ENCODE measurements around the gene CTNNBIP1. TPM values are rescaled to one million over a fixed set of nuclear protein-coding genes. Genes with fewer than 3 reads are reported as not detected.
A peak's percentile ranks its signal among the peaks of the same experiment; 100 is the strongest.
"Not testable (repeated sequence)": the region's sequence is repeated elsewhere in the genome, so short reads cannot be mapped to it uniquely, and the experiment has no call there.

CTNNBIP1 gene
- polyA plus RNA-seq, 1 donor = 63.1 TPM

DNA sequence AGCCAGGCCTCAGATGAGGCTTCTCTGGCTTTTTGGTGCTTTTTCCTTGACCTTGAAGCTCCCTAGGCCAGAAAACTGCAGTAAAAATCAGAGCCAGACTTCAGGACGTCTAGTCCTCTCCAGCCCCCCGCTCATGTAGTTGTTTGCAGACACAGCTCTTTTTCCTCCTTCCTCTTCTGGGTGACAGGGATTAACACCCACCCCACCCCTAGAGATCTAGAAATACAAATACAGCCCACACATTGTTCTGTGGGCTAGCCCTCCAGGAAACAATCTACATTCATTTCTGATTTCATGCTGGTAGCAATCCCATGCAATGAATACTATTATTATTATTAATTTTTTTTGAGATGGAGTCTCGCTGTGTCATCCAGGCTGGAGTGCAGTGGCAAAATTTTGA, 76.4 kb downstream of the CTNNBIP1 start:
- no peak for DNase-seq (ENCODE audit: low read depth)

DNA sequence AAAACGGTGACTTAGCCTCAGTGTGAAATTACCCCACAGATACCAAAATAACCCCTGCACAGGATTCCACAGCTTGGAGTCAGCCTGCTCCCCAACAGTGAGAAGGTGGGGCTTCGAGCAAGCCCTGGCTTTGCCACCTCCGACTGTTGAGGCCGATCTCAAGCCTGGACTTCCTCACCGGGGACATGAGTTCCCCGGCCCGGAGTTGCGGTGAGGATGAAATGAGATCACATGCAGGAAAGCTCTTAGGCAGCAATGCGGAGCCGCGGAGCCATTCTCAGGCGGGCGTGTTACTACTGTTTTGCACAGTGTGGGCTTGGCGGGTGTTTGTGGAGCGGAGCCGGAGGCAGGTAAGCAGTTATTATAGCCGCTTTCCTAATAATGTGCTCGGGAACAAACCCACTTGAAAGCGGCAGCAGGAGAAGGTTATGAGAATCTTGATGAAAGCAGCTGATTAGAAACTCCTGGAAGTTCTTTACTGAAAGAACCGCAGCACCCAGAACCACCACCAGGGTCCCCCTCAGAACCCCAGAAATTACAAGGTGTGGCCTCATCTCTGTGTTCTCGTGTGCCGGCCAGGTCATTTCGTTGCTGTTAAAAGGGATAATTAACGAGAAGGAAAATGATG, 82.4 kb downstream of the CTNNBIP1 start:
- DNase-seq (ENCODE audit: low read depth) = no peak

DNA sequence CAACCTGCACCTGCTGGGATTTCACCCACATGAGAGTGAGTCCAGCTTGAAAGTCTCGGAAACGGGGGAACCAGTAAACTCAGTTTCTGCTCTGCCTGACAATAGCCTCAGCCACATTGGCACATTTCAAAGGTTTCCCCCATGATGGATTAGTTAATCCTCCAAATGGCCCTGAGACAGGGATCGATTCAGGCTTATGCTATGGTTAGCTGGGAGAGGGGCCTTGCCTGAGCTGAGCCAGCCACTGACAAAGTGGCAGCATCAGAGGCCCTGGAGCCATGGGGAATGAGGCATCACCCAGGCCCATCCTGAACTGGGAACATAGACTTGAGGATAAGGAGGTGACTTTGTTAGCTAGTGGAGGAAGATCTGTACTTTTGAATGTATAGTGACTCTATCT, 83.5 kb downstream of the CTNNBIP1 start:
- DNase-seq (ENCODE audit: low read depth) = no peak

DNA sequence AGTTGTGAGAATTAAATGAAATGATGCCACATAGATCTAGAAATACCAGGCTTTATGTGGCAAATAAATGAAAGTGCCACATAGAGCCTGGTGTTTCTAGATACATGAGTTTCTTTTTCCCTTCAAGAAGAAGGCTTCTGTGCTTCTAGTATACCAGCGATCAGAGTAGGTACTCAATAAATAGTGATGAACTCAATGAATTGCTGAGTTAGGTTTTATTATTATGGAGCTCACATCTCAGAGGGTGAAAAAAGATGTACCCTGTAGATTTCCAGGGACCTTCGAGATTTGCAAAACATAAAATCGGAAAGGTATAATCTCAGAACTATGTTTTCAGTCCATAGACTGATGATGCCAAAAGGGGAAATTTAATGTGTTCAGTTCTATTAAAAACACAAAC, 84.0 kb downstream of the CTNNBIP1 start:
- no peak for DNase-seq (ENCODE audit: low read depth)

DNA sequence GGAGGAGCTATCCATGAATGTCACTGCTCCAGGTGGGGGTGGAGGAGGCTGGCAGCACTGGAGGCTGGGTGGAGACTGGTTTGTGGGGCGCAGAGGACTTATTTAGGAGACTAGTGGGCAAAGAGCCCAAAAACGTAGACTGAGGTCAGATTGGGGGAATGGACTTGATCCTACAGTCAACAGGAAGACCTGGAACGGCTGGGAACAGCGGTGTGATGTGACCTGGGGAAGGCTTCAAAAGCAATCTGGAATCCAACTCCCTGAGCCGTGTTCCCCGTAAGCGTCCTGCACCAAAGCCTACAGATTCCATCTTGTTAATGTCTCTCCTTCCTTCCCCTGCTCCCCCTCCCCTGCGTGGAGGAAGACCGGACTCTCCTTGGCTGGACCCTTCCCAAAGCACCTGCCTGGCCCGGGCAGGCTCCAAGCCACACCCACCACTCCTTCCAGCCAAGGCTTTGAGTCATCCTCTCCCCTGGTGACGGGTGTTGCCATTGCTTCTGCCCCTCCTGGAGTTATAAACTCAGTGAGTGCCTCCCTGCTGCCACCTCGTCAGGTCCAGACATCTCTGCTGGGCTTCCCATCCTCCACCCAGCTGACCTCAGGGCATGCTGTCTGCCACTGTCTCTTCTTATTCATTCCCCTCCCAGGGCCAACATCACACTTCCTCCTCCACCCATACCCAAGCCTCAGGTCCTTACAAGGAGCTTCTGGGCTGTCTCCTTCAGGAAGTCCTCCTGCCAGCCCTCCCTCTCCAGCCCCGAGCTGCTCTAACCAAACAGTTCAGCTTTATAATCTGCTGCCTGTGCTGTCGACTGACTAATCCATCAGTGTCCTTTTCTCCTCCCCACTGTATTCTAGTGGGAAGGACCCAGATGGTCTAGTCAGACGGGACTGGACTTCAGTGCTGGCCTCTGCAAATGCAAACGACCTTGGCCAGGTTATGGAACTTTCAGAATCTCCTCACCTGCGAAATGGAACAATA, 84.7 kb downstream of the CTNNBIP1 start:
- DNase-seq (ENCODE audit: low read depth) = no peak

DNA sequence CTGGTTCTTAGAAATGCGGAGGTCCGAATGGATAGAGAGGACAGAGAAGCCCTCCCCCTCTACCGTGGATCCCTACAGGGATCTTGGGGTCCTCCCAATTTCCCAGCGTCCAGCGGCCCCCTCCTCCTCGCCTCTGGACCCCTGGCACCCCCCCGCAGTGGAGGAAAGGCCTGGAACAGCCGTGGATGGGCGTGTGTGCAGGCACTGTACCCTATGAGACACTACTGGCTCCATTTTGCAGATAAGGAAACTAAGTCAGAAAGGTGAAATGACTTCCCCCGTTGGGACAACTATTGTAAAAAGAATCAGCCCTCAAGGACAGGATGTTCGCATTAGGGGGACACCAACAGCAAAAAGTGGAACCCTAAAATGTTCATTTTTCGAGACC, 85.4 kb downstream of the CTNNBIP1 start:
- no peak for DNase-seq (ENCODE audit: low read depth)

DNA sequence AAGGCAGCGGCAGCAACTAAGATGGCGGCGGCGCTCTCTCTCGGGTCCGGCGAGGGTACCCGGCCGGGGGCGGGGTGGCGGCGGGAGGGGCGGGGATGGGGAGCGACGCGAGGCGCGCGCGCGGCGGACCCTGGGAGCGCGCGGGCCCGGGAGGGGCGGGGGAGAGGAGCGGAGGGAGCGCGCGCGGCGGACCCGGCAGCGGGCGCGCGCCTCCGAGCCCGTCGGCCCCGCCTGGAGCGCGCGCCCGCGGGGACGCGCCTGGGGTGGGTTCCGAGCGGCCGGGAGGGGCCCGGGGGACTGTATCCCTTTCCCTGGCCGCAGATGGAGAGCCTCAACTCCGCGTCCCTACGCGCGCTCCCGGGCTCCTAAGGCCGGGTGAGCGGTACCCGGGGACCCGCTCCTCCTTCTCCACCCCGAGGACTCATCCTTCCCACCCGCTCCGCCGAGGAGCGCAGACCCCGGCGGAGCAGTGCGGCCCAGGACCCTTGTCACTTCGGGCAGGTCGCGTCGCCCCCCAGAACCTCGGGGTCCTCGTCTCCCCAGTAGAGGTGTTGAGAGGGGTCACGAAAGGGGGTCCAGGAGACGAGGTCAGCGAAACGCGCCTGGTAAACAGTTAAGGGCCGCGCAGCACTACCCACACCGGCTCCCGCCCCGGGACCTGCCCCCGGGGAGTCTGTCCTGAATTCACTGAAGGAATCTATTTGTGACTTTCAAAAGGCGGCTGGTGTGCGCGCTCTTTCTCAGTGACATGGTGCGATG, 85.9 kb downstream of the CTNNBIP1 start, which contains the start of gene CLSTN1:
Gene CLSTN1 (minus strand): TSS at position 23 of the 759 bp plus-strand sequence. CDS start 232 bp downstream, outside the sequence.
- peak; percentile 58 for DNase-seq (ENCODE audit: low read depth)

DNA sequence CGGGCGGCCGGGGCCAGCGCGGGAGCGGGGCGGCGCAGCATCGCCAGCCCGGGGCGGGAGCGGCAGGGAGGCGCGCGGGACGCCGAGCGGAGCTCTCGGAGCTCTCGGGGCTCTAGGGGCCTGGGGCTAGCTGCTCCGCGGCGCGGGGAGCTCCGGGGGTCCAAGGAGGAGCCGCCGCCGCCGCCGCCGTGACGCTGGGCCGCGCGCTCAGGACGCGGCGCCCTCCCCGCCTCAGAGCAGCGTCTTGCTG, 86.5 kb downstream of the CTNNBIP1 start:
- DNase-seq (ENCODE audit: low read depth) = no peak

DNA sequence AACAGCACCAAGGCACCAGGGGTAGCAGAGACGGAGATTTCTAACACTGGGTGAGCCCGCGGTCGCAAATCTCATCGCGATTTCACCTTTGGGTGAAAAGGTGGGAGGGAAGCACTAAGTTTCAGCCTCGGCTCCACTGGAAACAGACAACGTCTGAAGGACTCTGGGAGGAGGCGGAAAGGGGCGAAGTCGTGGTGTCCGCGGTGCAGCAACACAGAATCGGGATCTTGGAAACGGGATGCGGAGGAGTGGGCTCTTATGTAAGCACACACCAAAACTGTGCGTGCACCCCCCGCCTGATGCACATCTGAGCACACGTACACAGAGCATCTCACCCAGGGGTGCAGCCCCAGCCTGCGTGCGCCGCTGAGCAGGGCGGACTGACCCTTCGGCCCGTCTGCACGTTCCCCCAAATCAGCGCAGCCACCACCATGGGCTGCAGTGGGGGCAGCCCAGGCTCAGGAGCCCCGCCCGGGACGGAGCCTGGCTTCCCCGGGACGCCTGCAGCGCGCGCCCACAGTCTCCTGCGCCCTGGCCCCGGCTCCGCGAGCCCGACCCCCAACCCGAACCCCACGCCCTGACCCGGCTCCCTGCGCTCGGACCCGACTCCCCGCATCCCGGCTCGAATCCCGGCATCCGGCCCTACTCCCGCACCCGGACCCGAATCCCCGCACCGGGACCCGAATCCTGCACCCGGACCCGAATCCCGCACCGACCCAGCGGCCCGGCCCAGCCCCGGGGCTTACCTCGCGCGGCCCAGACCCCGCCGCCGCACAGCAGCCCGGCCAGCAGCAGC, 87.0 kb downstream of the CTNNBIP1 start:
- DNase-seq (ENCODE audit: low read depth) = no peak

DNA sequence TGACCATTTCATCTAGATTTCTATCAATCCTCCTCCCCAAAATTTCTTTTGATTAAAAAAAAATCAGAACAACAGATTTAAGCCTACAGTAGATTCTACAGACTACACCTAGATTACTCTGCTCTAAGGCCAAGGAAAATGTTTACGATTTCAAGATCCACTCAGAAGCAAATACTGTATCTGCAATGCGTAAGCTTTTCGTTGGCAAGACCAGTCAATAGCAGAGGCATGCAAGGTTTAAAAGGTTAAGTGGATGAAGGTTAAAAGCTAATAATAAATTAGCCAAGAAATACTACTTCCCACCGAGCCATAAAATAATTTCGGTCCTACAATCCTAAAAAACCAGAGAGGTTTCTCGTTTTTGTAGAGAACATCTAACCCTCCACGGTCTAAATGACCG, 87.6 kb downstream of the CTNNBIP1 start:
- no peak for DNase-seq (ENCODE audit: low read depth)

DNA sequence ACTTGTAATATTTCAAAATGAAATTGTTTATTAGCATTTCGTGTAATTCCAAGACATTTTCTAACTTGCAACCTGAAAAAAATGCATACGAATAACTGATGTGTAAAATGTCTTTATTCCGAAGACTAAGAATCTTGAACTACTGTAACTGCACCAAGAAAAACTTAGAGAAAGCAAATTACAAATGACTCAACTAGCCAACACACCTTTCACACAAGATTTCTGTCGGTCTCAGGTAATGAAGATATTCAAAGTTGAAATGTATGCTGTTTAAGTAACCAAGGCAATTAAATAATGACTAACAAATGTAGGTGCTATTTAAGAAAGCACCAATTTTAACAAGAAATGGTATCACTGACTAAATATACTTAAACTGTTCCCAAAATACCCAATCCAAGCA, 88.4 kb downstream of the CTNNBIP1 start:
- no peak for DNase-seq (ENCODE audit: low read depth)

DNA sequence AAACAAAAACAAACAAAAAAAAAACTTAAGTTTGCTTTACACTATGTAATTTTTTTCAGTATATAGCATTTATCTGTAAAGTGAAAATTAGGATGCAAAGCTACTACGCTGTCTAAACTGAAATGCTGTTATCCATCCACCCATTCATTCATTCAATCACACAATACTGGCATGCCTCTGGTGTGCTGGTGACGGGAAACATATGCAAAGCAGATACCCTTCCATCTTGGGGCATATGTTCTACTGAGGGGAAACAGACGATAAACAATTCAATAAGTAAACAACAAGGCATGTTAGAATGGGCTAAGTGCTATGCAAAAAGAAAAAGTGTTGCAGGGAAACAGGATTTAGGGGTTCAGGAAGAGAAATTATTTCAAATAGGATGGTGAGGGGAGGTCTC, 89.5 kb downstream of the CTNNBIP1 start:
- DNase-seq (ENCODE audit: low read depth) = no peak

DNA sequence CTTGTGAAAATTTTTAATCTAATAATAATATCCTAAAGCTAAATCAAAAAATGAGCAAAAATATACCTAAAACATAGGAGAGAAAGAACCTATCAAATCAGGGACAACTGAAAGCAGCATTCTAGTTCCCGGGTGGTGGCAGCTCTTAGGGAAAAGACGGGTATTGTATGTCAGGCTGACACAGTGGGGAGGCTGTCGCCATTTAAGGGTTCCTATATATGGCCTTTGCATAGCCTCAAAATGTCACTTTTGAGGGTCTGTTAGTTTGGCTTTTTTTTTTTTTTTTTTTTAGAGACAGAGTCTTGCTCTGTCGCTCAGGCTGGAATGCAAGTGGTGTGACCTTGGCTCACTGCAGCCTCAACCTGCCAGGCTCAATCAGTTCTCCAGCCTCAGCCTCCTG, 92.3 kb downstream of the CTNNBIP1 start:
- no peak for DNase-seq (ENCODE audit: low read depth)

DNA sequence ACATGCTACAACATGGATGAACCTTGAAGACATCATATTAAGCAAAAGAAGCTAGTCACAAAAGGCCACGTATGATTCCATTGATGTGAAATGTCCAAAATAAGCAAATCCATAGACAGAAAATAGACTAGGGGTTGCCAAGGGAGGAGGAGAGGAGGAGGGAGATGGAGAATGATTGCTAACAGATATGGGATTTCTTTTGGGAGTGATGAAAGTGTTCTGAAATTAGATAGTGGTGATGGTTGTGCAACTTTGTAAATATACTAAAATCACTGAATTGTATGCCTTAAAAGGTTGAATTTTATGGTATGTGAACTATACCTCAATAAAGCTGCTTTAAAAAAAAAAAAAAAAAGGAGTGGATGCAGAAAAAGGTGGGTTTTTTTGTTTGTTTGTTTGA, 93.9 kb downstream of the CTNNBIP1 start:
- no peak for DNase-seq (ENCODE audit: low read depth)

DNA sequence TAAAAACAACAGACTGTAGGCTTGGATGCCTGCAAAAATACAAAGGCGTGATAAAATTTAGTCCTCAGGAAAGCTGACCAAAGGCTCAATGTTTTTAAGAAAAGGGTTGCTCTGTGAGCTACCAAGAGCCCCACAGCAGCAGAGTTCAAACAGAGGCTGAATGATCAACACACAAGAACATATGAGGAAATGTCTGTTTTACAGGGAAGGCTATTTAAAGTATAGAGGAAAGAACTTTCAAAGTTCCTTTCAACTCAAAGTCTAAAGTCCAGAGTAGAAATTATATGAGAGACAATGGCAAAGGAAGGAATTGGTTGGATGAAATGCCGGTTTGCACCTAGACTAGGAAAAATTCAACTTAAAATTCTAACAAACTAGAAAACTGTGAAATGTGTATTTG, 94.9 kb downstream of the CTNNBIP1 start:
- no peak for DNase-seq (ENCODE audit: low read depth)

DNA sequence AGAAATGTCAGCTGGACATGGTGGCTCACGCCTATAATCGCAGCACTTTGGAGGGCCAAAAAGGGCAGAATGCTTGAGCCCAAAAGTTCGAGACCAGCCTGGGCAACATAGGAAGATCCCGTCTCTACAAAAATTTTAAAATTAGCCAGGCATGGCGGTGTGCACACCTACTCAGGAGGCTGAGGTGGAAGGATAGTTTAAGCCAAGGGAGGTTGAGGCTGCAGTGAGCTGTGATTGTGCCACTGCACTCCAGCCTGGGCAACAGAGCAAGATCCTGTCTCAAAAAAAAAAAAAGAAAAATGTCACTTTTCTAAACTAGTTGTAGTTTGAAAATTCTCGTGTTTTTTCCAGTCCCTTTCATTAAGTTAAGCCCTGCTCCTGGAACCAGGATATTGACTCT, 95.5 kb downstream of the CTNNBIP1 start:
- no peak for DNase-seq (ENCODE audit: low read depth)

DNA sequence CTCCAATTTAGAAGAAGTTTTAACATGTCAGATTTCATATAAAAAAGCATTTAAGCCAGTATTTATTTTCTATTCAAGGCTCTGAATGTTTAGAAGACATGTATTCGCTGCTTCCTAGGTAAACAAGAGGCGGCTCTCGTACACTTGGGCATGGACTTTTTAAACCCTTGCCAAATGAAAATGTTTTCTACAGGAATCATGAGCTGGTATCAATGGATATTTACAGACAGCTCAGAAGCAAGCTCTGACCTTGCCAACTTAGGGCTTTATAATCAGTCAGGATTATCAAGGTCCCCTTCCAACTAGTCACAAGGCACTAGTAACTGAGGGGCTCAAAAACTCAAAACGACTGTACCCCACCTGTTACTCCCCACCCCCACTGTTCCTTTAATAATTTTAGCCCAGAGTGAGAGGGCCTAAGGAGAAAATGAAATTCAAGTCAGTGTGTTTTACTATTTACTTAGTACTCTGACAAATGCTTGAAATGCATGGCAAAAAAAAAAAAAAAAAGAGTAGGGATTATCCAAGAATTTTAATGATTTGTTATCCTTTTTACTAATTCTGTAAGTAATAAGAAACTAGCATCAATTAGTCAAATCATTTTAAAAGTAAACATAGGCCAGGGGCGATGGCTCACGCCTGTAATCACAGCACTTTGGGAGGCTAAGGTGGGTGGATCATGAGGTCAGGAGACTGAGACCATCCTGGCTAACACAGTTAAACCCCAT, 98.7 kb downstream of the CTNNBIP1 start:
- no peak for DNase-seq (ENCODE audit: low read depth)

DNA sequence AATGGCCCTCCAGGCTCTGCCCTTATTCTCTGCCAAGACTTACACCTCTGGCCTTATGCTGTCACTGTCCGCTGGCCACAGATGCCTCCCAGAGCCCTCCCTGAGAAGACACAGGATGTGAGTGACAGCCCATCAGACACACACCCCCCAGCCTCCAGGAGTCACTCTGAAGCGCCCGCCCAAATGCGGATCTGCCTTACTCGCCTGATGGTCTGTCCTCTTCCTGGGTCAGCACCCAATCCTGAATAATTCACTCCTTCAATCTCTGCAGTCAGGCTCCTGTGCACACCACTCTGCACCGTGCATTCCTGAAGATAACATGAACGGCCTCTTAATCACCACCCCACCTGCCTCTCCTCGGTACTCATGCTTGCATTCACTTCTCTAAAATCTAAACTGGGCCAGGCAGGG, 101.0 kb downstream of the CTNNBIP1 start:
- DNase-seq (ENCODE audit: low read depth) = no peak

DNA sequence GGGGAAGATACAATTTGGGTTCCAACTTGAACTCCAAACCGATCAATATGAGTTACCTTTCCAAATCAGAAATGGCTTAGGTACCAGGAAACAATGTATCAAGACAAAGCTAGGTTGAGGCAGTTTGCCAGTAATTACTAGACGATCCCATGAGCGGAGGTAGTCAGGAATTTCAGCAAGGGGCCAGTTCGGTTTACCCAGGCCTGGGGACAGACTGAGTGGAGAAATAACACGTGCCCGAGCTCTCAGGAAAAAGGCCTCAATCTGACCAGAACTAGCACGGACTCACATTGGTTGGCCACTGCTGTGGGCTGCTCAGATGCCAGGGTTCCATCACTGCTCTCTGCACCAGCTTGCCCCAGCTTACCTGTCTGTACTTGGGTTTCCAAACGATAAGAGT, 101.6 kb downstream of the CTNNBIP1 start:
- no peak for DNase-seq (ENCODE audit: low read depth)

DNA sequence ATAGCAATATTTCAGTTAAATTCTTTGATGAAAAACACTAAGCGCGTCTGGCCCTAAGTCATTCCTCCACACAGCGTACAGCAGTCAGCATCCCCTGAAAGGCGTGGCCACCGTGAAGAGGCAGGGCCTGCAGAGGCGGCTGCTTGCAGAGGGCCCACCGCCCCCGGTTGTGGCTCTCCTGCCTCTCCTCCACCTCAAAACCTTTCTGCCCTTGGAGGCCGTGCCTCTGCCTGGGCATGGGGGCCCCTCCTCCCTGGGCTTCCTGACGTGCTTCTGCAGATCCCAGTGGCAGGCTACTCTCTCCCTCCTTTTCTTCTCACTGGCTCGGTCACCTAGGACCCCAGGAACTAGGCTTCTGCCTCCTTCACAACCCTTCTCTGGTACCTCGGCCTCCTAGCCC, 102.5 kb downstream of the CTNNBIP1 start:
- DNase-seq (ENCODE audit: low read depth) = no peak

DNA sequence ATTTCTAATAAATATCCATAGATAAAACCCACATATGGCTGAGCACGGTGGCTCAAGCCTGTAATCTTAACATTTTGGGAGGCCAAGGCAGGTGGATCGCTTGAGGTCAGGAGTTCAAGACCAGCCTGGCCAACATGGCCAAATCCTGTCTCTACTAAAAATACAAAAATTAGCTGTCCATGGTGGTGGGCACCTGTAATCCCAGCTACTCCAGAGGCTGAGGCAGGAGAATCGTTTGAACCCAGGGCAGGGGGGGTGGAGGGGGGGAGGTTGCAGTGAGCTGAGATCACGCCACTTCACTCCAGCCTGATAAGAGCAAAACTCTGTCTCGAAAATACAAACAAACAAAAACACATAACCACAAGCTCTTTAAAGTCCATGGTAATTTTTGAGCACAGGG, 104.1 kb downstream of the CTNNBIP1 start:
- not testable (repeated sequence) for DNase-seq (ENCODE audit: low read depth)
